ENCODE measurements around the gene IPO11.
"Not testable (repeated sequence)": the region's sequence is repeated elsewhere in the genome, so short reads cannot be mapped to it uniquely, and the experiment has no call there.

- not testable (repeated sequence) for TF ChIP-seq ZSCAN29 (CRISPR knock-in tag; conservative IDR thresholded peaks at IDR 0.05); SMC3 (IDR thresholded peaks at IDR 0.05; ENCODE audit: low read length); MBD4 (IDR thresholded peaks at IDR 0.05; ENCODE audit: borderline replicate concordance, low read length); POLR2A (IDR thresholded peaks at IDR 0.05; ENCODE audit: insufficient read depth in 1 of 2, low read depth in 2 of 2, low read length in 2 of 2); JUNB (CRISPR knock-in tag; IDR thresholded peaks at IDR 0.05; ENCODE audit: borderline replicate concordance); ASH2L (IDR thresholded peaks at IDR 0.05; ENCODE audit: insufficient read length, low read depth, low read length); CREM (IDR thresholded peaks at IDR 0.05); CREM (CRISPR knock-in tag; IDR thresholded peaks at IDR 0.05); TBX3 (IDR thresholded peaks at IDR 0.05; ENCODE audit: borderline replicate concordance)
- TF ChIP-seq, protein P1, sequence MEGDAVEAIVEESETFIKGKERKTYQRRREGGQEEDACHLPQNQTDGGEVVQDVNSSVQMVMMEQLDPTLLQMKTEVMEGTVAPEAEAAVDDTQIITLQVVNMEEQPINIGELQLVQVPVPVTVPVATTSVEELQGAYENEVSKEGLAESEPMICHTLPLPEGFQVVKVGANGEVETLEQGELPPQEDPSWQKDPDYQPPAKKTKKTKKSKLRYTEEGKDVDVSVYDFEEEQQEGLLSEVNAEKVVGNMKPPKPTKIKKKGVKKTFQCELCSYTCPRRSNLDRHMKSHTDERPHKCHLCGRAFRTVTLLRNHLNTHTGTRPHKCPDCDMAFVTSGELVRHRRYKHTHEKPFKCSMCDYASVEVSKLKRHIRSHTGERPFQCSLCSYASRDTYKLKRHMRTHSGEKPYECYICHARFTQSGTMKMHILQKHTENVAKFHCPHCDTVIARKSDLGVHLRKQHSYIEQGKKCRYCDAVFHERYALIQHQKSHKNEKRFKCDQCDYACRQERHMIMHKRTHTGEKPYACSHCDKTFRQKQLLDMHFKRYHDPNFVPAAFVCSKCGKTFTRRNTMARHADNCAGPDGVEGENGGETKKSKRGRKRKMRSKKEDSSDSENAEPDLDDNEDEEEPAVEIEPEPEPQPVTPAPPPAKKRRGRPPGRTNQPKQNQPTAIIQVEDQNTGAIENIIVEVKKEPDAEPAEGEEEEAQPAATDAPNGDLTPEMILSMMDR (CRISPR knock-in tag; IDR thresholded peaks at IDR 0.05) = not testable (repeated sequence)
Measured at GRCh38 chr5:62508760-62509159, 96.2 kb downstream of the IPO11 start.

All from HepG2 (cell line).